ENCODE results near the gene CYSTM1.

DNA sequence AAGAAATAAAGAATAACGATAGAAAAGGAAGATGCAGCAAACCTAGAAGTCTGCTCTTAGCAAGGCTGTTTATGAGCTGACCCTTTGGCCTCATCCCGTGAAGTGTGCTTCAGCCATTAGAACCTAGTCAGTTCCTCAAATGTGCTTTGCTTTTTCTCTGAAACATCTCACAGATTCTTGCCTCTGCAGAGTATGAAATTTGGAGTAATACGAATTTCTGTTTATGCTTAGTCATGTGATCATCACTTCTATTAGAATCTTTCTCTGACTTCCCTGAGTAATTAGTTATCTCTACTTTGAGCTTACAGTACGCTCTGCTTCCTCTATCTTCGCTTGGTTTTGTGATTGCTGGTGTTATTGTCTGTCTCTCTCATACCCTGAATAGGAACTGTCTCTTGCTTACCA lies 11.3 kb downstream of the CYSTM1 start:
- TF ChIP-seq, protein P1, sequence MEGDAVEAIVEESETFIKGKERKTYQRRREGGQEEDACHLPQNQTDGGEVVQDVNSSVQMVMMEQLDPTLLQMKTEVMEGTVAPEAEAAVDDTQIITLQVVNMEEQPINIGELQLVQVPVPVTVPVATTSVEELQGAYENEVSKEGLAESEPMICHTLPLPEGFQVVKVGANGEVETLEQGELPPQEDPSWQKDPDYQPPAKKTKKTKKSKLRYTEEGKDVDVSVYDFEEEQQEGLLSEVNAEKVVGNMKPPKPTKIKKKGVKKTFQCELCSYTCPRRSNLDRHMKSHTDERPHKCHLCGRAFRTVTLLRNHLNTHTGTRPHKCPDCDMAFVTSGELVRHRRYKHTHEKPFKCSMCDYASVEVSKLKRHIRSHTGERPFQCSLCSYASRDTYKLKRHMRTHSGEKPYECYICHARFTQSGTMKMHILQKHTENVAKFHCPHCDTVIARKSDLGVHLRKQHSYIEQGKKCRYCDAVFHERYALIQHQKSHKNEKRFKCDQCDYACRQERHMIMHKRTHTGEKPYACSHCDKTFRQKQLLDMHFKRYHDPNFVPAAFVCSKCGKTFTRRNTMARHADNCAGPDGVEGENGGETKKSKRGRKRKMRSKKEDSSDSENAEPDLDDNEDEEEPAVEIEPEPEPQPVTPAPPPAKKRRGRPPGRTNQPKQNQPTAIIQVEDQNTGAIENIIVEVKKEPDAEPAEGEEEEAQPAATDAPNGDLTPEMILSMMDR (IDR thresholded peaks at IDR 0.05; ENCODE audit: low read depth, low read length, missing input control) = no peak
- TF ChIP-seq RAD21 (IDR thresholded peaks at IDR 0.05) (no peak), YY1 (IDR thresholded peaks at IDR 0.05) (no peak), SP1 (IDR thresholded peaks at IDR 0.05) (no peak), RXRA (IDR thresholded peaks at IDR 0.05) (no peak), HNF4G (IDR thresholded peaks at IDR 0.05) (no peak), EGR1 (IDR thresholded peaks at IDR 0.05; ENCODE audit: low read depth in 2 of 2) (no peak), NR2F2 (IDR thresholded peaks at IDR 0.05) (no peak), FOXA1 (IDR thresholded peaks at IDR 0.05) (no peak), GABPA (IDR thresholded peaks at IDR 0.05 in 1 of 2, conservative IDR thresholded peaks at IDR 0.05 in 1 of 2) (no peak)
- TF ChIP-seq, protein P2, sequence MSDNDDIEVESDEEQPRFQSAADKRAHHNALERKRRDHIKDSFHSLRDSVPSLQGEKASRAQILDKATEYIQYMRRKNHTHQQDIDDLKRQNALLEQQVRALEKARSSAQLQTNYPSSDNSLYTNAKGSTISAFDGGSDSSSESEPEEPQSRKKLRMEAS (IDR thresholded peaks at IDR 0.05) = no peak
- TF ChIP-seq, protein P3, sequence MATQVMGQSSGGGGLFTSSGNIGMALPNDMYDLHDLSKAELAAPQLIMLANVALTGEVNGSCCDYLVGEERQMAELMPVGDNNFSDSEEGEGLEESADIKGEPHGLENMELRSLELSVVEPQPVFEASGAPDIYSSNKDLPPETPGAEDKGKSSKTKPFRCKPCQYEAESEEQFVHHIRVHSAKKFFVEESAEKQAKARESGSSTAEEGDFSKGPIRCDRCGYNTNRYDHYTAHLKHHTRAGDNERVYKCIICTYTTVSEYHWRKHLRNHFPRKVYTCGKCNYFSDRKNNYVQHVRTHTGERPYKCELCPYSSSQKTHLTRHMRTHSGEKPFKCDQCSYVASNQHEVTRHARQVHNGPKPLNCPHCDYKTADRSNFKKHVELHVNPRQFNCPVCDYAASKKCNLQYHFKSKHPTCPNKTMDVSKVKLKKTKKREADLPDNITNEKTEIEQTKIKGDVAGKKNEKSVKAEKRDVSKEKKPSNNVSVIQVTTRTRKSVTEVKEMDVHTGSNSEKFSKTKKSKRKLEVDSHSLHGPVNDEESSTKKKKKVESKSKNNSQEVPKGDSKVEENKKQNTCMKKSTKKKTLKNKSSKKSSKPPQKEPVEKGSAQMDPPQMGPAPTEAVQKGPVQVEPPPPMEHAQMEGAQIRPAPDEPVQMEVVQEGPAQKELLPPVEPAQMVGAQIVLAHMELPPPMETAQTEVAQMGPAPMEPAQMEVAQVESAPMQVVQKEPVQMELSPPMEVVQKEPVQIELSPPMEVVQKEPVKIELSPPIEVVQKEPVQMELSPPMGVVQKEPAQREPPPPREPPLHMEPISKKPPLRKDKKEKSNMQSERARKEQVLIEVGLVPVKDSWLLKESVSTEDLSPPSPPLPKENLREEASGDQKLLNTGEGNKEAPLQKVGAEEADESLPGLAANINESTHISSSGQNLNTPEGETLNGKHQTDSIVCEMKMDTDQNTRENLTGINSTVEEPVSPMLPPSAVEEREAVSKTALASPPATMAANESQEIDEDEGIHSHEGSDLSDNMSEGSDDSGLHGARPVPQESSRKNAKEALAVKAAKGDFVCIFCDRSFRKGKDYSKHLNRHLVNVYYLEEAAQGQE (IDR thresholded peaks at IDR 0.05) = no peak
- TF ChIP-seq, protein P4, sequence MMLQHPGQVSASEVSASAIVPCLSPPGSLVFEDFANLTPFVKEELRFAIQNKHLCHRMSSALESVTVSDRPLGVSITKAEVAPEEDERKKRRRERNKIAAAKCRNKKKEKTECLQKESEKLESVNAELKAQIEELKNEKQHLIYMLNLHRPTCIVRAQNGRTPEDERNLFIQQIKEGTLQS (IDR thresholded peaks at IDR 0.05) = no peak
